PFSK-1 (cell line): ENCODE measurements around the gene POR.

Experiments
- FOXP2 ChIP-seq: optimal IDR thresholded peaks from 2 replicates; pipeline ENCODE3; 2011; ENCODE audit warnings: borderline replicate concordance, control low read depth, inconsistent platforms; ENCODE audit not compliant: insufficient read depth; ENCODE audit errors: extremely low read length, extremely low read depth
- POLR2AphosphoS5 ChIP-seq: IDR thresholded peaks from 2 replicates; pipeline ENCODE4 v1.6.1; 2012; ENCODE audit warnings: low read depth, mild to moderate bottlenecking, control low read depth, low read length, moderate library complexity
- REST ChIP-seq, 2 experiments: IDR thresholded peaks; 2 replicates each; pipeline versions ENCODE4 v1.6.1 to v1.8.0; 2011 to 2012; ENCODE audit warnings: low read depth in 2 of 2, low read length in 2 of 2, control low read depth in 1 of 2, inconsistent platforms in 1 of 2, mild to moderate bottlenecking in 1 of 2, moderate library complexity in 1 of 2; ENCODE audit not compliant: insufficient read depth in 1 of 2
- SIN3A ChIP-seq: IDR thresholded peaks from 2 replicates; pipeline ENCODE4 v1.6.1; 2012; ENCODE audit warnings: mild to moderate bottlenecking, low read length, moderate library complexity, borderline replicate concordance; ENCODE audit not compliant: insufficient read depth
- TAF1 ChIP-seq: IDR thresholded peaks from 2 replicates; pipeline ENCODE4 v1.6.1; 2012; ENCODE audit warnings: low read length, control low read depth, borderline replicate concordance; ENCODE audit not compliant: insufficient read depth

GRCh38 chr7:75969182-75969581 lies 54.2 kb downstream of the POR start:
- TF ChIP-seq POLR2AphosphoS5: no peak
- no peak for TF ChIP-seq TAF1
- TF ChIP-seq REST (IDR thresholded peaks at IDR 0.05; ENCODE audit: insufficient read depth in 1 of 2, low read depth in 2 of 2, low read length in 2 of 2): no peak
- TF ChIP-seq FOXP2: no peak
- no peak for TF ChIP-seq SIN3A
